ENCODE measurements around the gene LEPROT. TPM values are rescaled to one million over a fixed set of nuclear protein-coding genes. Genes with fewer than 3 reads are reported as not detected.

LEPROT gene
- total RNA-seq, 4 donors from 2014 or later, result 54.5 to 73.3 (median 66.7) TPM

GRCh38 chr1:65477414-65478378 is 57.2 kb downstream of the LEPROT start:
- intact Hi-C loops (cut with DNase I), result no loop called here
- Histone ChIP-seq H3K27ac (replicated peaks in 1 of 4) (no peak overlapping the region), H3K36me3 (no peaks in the 10 kb centered on the region), H3K4me3 (no peak overlapping the region), H3K4me1 (peaks cover 0 to 13% (median 2%) of the 10 kb centered on the region in 4 donors), H3K27me3 (no peaks in the 10 kb centered on the region), H3K9me3 (no peaks in the 10 kb centered on the region)
- DNase-seq (ENCODE audit: extremely low spot score), result no peak
- WGBS, result 83% methylated on average over 2 of the region's 2 CpGs
- TF ChIP-seq POLR2AphosphoS5 (IDR thresholded peaks at IDR 0.05) (no peak), POLR2A (IDR thresholded peaks at IDR 0.05; ENCODE audit: low read depth) (no peak), CTCF (IDR thresholded peaks at IDR 0.05) (no peak), EP300 (IDR thresholded peaks at IDR 0.05) (no peak)

- DNase-seq (ENCODE audit: extremely low spot score), result no peak
- intact Hi-C loops (cut with DNase I), result no loop called here
- TF ChIP-seq POLR2AphosphoS5 (IDR thresholded peaks at IDR 0.05) (no peak), POLR2A (IDR thresholded peaks at IDR 0.05; ENCODE audit: low read depth) (no peak), EP300 (IDR thresholded peaks at IDR 0.05) (no peak), CTCF (IDR thresholded peaks at IDR 0.05) (no peak)
- H3K36me3 ChIP-seq, result no peaks in the 10 kb centered on the region
- H3K27me3 ChIP-seq, result no peaks in the 10 kb centered on the region
- no peak overlapping the region for H3K4me3 ChIP-seq
- no peaks in the 10 kb centered on the region for H3K9me3 ChIP-seq
- WGBS, result 74% methylated on average over 3 of the region's 3 CpGs
- no peak overlapping the region for H3K27ac ChIP-seq (replicated peaks in 1 of 4)
- H3K4me1 ChIP-seq, result peaks cover 0 to 13% (median 2%) of the 10 kb centered on the region in 4 donors
Measured at GRCh38 chr1:65478379-65479026, 58.0 kb downstream of the LEPROT start.

GRCh38 chr1:65479554-65480204 is 59.2 kb downstream of the LEPROT start:
- 92% methylated on average over 4 of the region's 4 CpGs for WGBS
- DNase-seq (ENCODE audit: extremely low spot score), result no peak
- Histone ChIP-seq H3K27ac (replicated peaks in 1 of 4) (no peak overlapping the region), H3K4me3 (no peak overlapping the region), H3K4me1 (peaks cover 0 to 13% (median 2%) of the 10 kb centered on the region in 4 donors), H3K36me3 (no peaks in the 10 kb centered on the region), H3K27me3 (no peaks in the 10 kb centered on the region), H3K9me3 (no peaks in the 10 kb centered on the region)
- TF ChIP-seq EP300 (IDR thresholded peaks at IDR 0.05) (no peak), CTCF (IDR thresholded peaks at IDR 0.05) (no peak), POLR2A (IDR thresholded peaks at IDR 0.05; ENCODE audit: low read depth) (no peak), POLR2AphosphoS5 (IDR thresholded peaks at IDR 0.05) (no peak)
- intact Hi-C loops (cut with DNase I), result no loop called here

- Histone ChIP-seq H3K4me1 (peaks cover 0 to 13% (median 2%) of the 10 kb centered on the region in 4 donors), H3K4me3 (no peak overlapping the region), H3K27me3 (no peaks in the 10 kb centered on the region), H3K27ac (replicated peaks in 1 of 4) (no peak overlapping the region), H3K36me3 (no peaks in the 10 kb centered on the region), H3K9me3 (no peaks in the 10 kb centered on the region)
- 80% methylated on average over 4 of the region's 4 CpGs for WGBS
- DNase-seq (ENCODE audit: extremely low spot score), result no peak
- TF ChIP-seq CTCF (IDR thresholded peaks at IDR 0.05) (no peak), POLR2A (IDR thresholded peaks at IDR 0.05; ENCODE audit: low read depth) (no peak), POLR2AphosphoS5 (IDR thresholded peaks at IDR 0.05) (no peak), EP300 (IDR thresholded peaks at IDR 0.05) (no peak)
- intact Hi-C loops (cut with DNase I), result no loop called here
Measured at GRCh38 chr1:65480684-65481405, 60.4 kb downstream of the LEPROT start.
